Vagina (tissue), 2 donors: ENCODE results near the gene KATNB1.

Experiments
- POLR2A ChIP-seq, 2 donors: fragments of 450-650 bp; IDR thresholded peaks; one replicate each; pipeline ENCODE4 v1.6.1; 2017; ENCODE audit warnings: antibody characterized with exemption in 2 of 2, mild to moderate bottlenecking in 2 of 2, moderate library complexity in 2 of 2
- POLR2AphosphoS5 ChIP-seq, 2 donors: sonication (generic); formaldehyde crosslinking; IDR thresholded peaks; one replicate each; pipeline ENCODE4 v1.9.0; 2017; ENCODE audit warnings: antibody characterized with exemption in 2 of 2, mild to moderate bottlenecking in 2 of 2, low read depth in 1 of 2; ENCODE audit not compliant: insufficient read depth in 1 of 2
- TF ChIP-seq, protein P1 (sequence below), 3 experiments: fragments of 450-650 bp in 2 of 3; fragments of 200-600 bp in 1 of 3; sonication (generic) in 1 of 3; IDR thresholded peaks; one replicate each; pipeline ENCODE4 v1.5.1; 2017 to 2019; ENCODE audit warnings: antibody characterized with exemption in 3 of 3, mild to moderate bottlenecking in 2 of 3, moderate library complexity in 2 of 3

DNA sequence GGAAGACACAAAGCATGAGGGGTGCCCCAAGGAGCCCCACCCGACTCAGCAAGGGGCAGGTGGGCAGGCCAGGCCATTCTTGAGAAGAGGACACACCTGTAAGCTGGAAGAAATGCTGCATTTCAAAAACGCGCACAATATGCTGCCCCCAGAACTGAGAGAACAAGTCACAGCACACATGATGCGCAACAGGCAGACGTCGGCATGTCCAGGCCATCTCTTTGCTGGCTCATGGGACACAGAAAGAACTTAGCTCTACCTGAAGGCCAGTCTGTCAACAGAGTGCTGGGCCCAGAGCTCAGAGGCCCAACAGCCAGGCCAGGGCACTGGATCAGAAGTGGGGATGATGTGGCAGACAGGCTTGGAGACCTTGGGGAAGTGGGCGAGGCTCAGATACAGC lies 48.8 kb downstream of the KATNB1 start:
- TF ChIP-seq, protein P1, sequence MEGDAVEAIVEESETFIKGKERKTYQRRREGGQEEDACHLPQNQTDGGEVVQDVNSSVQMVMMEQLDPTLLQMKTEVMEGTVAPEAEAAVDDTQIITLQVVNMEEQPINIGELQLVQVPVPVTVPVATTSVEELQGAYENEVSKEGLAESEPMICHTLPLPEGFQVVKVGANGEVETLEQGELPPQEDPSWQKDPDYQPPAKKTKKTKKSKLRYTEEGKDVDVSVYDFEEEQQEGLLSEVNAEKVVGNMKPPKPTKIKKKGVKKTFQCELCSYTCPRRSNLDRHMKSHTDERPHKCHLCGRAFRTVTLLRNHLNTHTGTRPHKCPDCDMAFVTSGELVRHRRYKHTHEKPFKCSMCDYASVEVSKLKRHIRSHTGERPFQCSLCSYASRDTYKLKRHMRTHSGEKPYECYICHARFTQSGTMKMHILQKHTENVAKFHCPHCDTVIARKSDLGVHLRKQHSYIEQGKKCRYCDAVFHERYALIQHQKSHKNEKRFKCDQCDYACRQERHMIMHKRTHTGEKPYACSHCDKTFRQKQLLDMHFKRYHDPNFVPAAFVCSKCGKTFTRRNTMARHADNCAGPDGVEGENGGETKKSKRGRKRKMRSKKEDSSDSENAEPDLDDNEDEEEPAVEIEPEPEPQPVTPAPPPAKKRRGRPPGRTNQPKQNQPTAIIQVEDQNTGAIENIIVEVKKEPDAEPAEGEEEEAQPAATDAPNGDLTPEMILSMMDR (IDR thresholded peaks at IDR 0.05): no peak
- TF ChIP-seq POLR2AphosphoS5 (IDR thresholded peaks at IDR 0.05; ENCODE audit: insufficient read depth in 1 of 2, low read depth in 1 of 2) (no peak), POLR2A (IDR thresholded peaks at IDR 0.05) (no peak)
